ENCODE data around the gene ATAD1.

Gene ATAD1

GRCh38 chr10:87712913-87713616, 105.0 kb downstream of the ATAD1 start:
- Histone ChIP-seq H3K4me3 (ENCODE audit: low read depth, low read length) (no peak overlapping the region), H3K27me3 (ENCODE audit: control insufficient read depth, insufficient read depth, low read length) (no peaks in the 10 kb centered on the region), H3K27ac (no peak overlapping the region), H3K36me3 (ENCODE audit: control insufficient read depth, insufficient read depth, low read length) (no peaks in the 10 kb centered on the region), H3K79me2 (no peaks in the 10 kb centered on the region), H3K4me2 (ENCODE audit: low read length) (no peak overlapping the region), H3K4me1 (no peaks in the 10 kb centered on the region), H3K9ac (no peak overlapping the region), H3K9me3 (ENCODE audit: control insufficient read depth, low read length) (no peaks in the 10 kb centered on the region), H2AFZ (no peak overlapping the region)
- TF ChIP-seq CTCF (IDR thresholded peaks at IDR 0.05): no peak

GRCh38 chr10:87707254-87707653, 110.8 kb downstream of the ATAD1 start:
- Histone ChIP-seq H2AFZ (no peak overlapping the region), H3K36me3 (ENCODE audit: control insufficient read depth, insufficient read depth, low read length) (no peaks in the 10 kb centered on the region), H3K79me2 (no peaks in the 10 kb centered on the region), H3K9me3 (ENCODE audit: control insufficient read depth, low read length) (no peaks in the 10 kb centered on the region), H3K27ac (no peak overlapping the region), H3K4me2 (ENCODE audit: low read length) (no peak overlapping the region), H3K4me3 (ENCODE audit: low read depth, low read length) (no peak overlapping the region), H3K9ac (no peak overlapping the region), H3K4me1 (no peaks in the 10 kb centered on the region), H3K27me3 (ENCODE audit: control insufficient read depth, insufficient read depth, low read length) (no peaks in the 10 kb centered on the region)
- TF ChIP-seq CTCF (IDR thresholded peaks at IDR 0.05): no peak

GRCh38 chr10:87706731-87707130, 111.3 kb downstream of the ATAD1 start:
- no peaks in the 10 kb centered on the region for H3K27me3 ChIP-seq (ENCODE audit: control insufficient read depth, insufficient read depth, low read length)
- no peak overlapping the region for H3K9ac ChIP-seq
- no peaks in the 10 kb centered on the region for H3K9me3 ChIP-seq (ENCODE audit: control insufficient read depth, low read length)
- no peak overlapping the region for H3K4me3 ChIP-seq (ENCODE audit: low read depth, low read length)
- no peaks in the 10 kb centered on the region for H3K36me3 ChIP-seq (ENCODE audit: control insufficient read depth, insufficient read depth, low read length)
- no peaks in the 10 kb centered on the region for H3K79me2 ChIP-seq
- H3K4me1 ChIP-seq: no peaks in the 10 kb centered on the region
- no peak overlapping the region for H3K27ac ChIP-seq
- H3K4me2 ChIP-seq (ENCODE audit: low read length): no peak overlapping the region
- no peak for TF ChIP-seq CTCF (IDR thresholded peaks at IDR 0.05)
- no peak overlapping the region for H2AFZ ChIP-seq

- TF ChIP-seq CTCF (IDR thresholded peaks at IDR 0.05): no peak
- Histone ChIP-seq H3K4me3 (ENCODE audit: low read depth, low read length) (no peak overlapping the region), H3K79me2 (no peaks in the 10 kb centered on the region), H3K27me3 (ENCODE audit: control insufficient read depth, insufficient read depth, low read length) (no peaks in the 10 kb centered on the region), H3K36me3 (ENCODE audit: control insufficient read depth, insufficient read depth, low read length) (no peaks in the 10 kb centered on the region), H3K27ac (no peak overlapping the region), H2AFZ (no peak overlapping the region), H3K4me1 (no peaks in the 10 kb centered on the region), H3K9ac (no peak overlapping the region), H3K4me2 (ENCODE audit: low read length) (no peak overlapping the region), H3K9me3 (ENCODE audit: control insufficient read depth, low read length) (no peaks in the 10 kb centered on the region)
These were observed 112.7 kb downstream of the ATAD1 start for GRCh38 chr10:87705339-87705738.

- Histone ChIP-seq H2AFZ (no peak overlapping the region), H3K27ac (no peak overlapping the region), H3K9me3 (ENCODE audit: control insufficient read depth, low read length) (no peaks in the 10 kb centered on the region), H3K4me3 (ENCODE audit: low read depth, low read length) (no peak overlapping the region), H3K79me2 (no peaks in the 10 kb centered on the region), H3K9ac (no peak overlapping the region), H3K4me2 (ENCODE audit: low read length) (no peak overlapping the region), H3K36me3 (ENCODE audit: control insufficient read depth, insufficient read depth, low read length) (no peaks in the 10 kb centered on the region), H3K27me3 (ENCODE audit: control insufficient read depth, insufficient read depth, low read length) (no peaks in the 10 kb centered on the region), H3K4me1 (no peaks in the 10 kb centered on the region)
- TF ChIP-seq CTCF (IDR thresholded peaks at IDR 0.05): no peak
These were observed 114.3 kb downstream of the ATAD1 start for GRCh38 chr10:87703771-87704170.
